H1 (cell line): ENCODE results near the gene CYP11A1. TPM values are rescaled to one million over a fixed set of nuclear protein-coding genes. Genes with fewer than 3 reads are reported as not detected.

Experiments used
- CTCF ChIA-PET: fragments of 300-600 bp; sonication (Branson Sonifier 250); formaldehyde crosslinking; loops from one replicate; lab custom pipeline; 2021; ENCODE audit not compliant: partially characterized antibody; lab: Charles Lee
- POLR2A ChIA-PET: fragments of 300-600 bp; sonication (Branson Sonifier 250); formaldehyde crosslinking; loops from one replicate; lab custom pipeline; 2021; ENCODE audit warnings: inconsistent platforms; ENCODE audit not compliant: partially characterized antibody; lab: Charles Lee
- DNase-seq, 2 experiments: peaks; one replicate each; pipeline versions ENCODE4 v3.0.0 to v3.0.0-alpha.2; 2010 to 2022; ENCODE audit warnings: low spot score in 2 of 2, low read depth in 1 of 2, mixed read lengths in 1 of 2
- FAIRE-seq: peaks from 2 replicates; lab custom pipeline; 2011; peaks lifted over from hg19 to GRCh38; lab: Jason Lieb, UNC
- H2AFZ ChIP-seq: 2 replicates; pipeline ENCODE4 v1.8.1; 2012; ENCODE audit warnings: low read length, inconsistent platforms
- H2AK5ac ChIP-seq: 2 replicates; pipeline ENCODE4 v1.6.1; 2013; ENCODE audit warnings: low read depth, low read length
- H2BK120ac ChIP-seq: replicated peaks from 2 replicates; pipeline ENCODE3; 2013; ENCODE audit warnings: low read depth, low read length, inconsistent platforms
- H2BK12ac ChIP-seq: 2 replicates; pipeline ENCODE4 v1.6.1; 2013; ENCODE audit warnings: low read depth, low read length
- H2BK15ac ChIP-seq: 2 replicates; pipeline ENCODE4 v1.6.1; 2013; ENCODE audit warnings: low read length
- H2BK20ac ChIP-seq: 2 replicates; pipeline ENCODE4 v1.6.1; 2013; ENCODE audit warnings: low read length
- H2BK5ac ChIP-seq: 2 replicates; pipeline ENCODE4 v1.6.1; 2013; ENCODE audit warnings: low read depth, low read length
- H3K14ac ChIP-seq: 2 replicates; pipeline ENCODE4 v1.6.1; 2013; ENCODE audit warnings: inconsistent platforms; ENCODE audit not compliant: insufficient read length
- H3K18ac ChIP-seq: 2 replicates; pipeline ENCODE4 v1.6.1; 2013; ENCODE audit warnings: low read length; ENCODE audit errors: extremely low read depth
- H3K23ac ChIP-seq: 2 replicates; pipeline ENCODE4 v1.6.1; 2013; ENCODE audit warnings: inconsistent platforms; ENCODE audit not compliant: insufficient read length
- H3K23me2 ChIP-seq: 2 replicates; pipeline ENCODE4 v1.6.1; 2013; ENCODE audit warnings: low read depth, low read length
- H3K27ac ChIP-seq: 2 replicates; pipeline ENCODE4 v1.6.1; 2011; ENCODE audit warnings: low read depth, low read length, inconsistent platforms
- H3K27me3 ChIP-seq, 4 experiments: replicated peaks in 1 of 4; 1 replicate in 1 of 4; 2 replicates in 3 of 4; pipeline versions ENCODE4 v1.6.1 to v1.8.1; 2011 to 2013; ENCODE audit warnings: low read length in 3 of 4, mild to moderate bottlenecking in 3 of 4, inconsistent platforms in 2 of 4, mixed read lengths in 2 of 4, moderate library complexity in 1 of 4; ENCODE audit not compliant: control insufficient read depth in 3 of 4, insufficient read depth in 3 of 4; ENCODE audit errors: extremely low read depth in 1 of 4
- H3K36me3 ChIP-seq, 4 experiments: 2 replicates each; pipeline versions ENCODE4 v1.6.1 to v1.8.1; 2011 to 2013; ENCODE audit warnings: mild to moderate bottlenecking in 4 of 4, low read length in 3 of 4, moderate library complexity in 2 of 4, control low read depth in 1 of 4, inconsistent platforms in 1 of 4; ENCODE audit not compliant: insufficient read depth in 4 of 4, control insufficient read depth in 2 of 4
- H3K4ac ChIP-seq: replicated peaks from 2 replicates; pipeline ENCODE3; 2013; ENCODE audit warnings: low read length, low read depth, mixed read lengths, inconsistent platforms; ENCODE audit not compliant: insufficient read length
- H3K4me1 ChIP-seq, 4 experiments: replicated peaks in 1 of 4; 1 replicate in 1 of 4; 2 replicates in 3 of 4; pipeline versions ENCODE4 v1.6.1 to v1.8.1; 2011 to 2013; ENCODE audit warnings: low read length in 3 of 4, inconsistent platforms in 2 of 4, mixed read lengths in 1 of 4; ENCODE audit not compliant: insufficient read depth in 4 of 4, control insufficient read depth in 3 of 4
- H3K4me2 ChIP-seq, 2 experiments: 2 replicates each; pipeline versions ENCODE4 v1.6.1 to v1.8.1; 2011 to 2013; ENCODE audit warnings: low read depth in 2 of 2, low read length in 2 of 2, control low read depth in 1 of 2, inconsistent platforms in 1 of 2, mild to moderate bottlenecking in 1 of 2; ENCODE audit not compliant: insufficient read depth in 1 of 2
- H3K4me3 ChIP-seq, 4 experiments: fragments of 200-600, 300-600 bp in 1 of 4; sonication (generic), shearing (Covaris generic), sonication (Bioruptor Twin) in 1 of 4; 2 replicates each; pipeline versions ENCODE4 v1.5.1 to v1.8.1; 2011 to 2016; ENCODE audit warnings: low read length in 4 of 4, low read depth in 3 of 4, control low read depth in 2 of 4, inconsistent platforms in 2 of 4, mild to moderate bottlenecking in 2 of 4, mixed read lengths in 1 of 4, moderate library complexity in 1 of 4; ENCODE audit not compliant: insufficient read depth in 2 of 4; ENCODE audit errors: extremely low read depth in 1 of 4
- H3K56ac ChIP-seq: replicated peaks from 2 replicates; pipeline ENCODE3; 2013; ENCODE audit warnings: low read depth, mild to moderate bottlenecking, mixed read lengths, low read length, inconsistent platforms; ENCODE audit not compliant: insufficient read length
- H3K79me1 ChIP-seq: 2 replicates; pipeline ENCODE4 v1.6.1; 2013; ENCODE audit warnings: low read depth, low read length, control low read depth
- H3K79me2 ChIP-seq, 2 experiments: 2 replicates each; pipeline versions ENCODE4 v1.6.1 to v1.8.1; 2012 to 2013; ENCODE audit warnings: low read length in 2 of 2, mild to moderate bottlenecking in 2 of 2, inconsistent platforms in 1 of 2; ENCODE audit not compliant: insufficient read depth in 2 of 2, control insufficient read depth in 1 of 2
- H3K9ac ChIP-seq, 4 experiments: replicated peaks in 1 of 4; 1 replicate in 1 of 4; 2 replicates in 3 of 4; pipeline versions ENCODE4 v1.6.1 to v1.8.1; 2011 to 2013; ENCODE audit warnings: low read depth in 3 of 4, low read length in 3 of 4, control low read depth in 2 of 4, mild to moderate bottlenecking in 2 of 4, moderate library complexity in 2 of 4, inconsistent platforms in 1 of 4; ENCODE audit errors: extremely low read depth in 1 of 4
- H3K9me3 ChIP-seq, 2 experiments: 2 replicates each; pipeline versions ENCODE4 v1.6.1 to v1.8.1; 2012 to 2013; ENCODE audit warnings: mild to moderate bottlenecking in 2 of 2, moderate library complexity in 2 of 2, control low read depth in 1 of 2, inconsistent platforms in 1 of 2, low read depth in 1 of 2, low read length in 1 of 2, mixed read lengths in 1 of 2; ENCODE audit not compliant: insufficient read depth in 2 of 2
- H4K20me1 ChIP-seq, 2 experiments: replicated peaks in 1 of 2; 2 replicates each; pipeline versions ENCODE3 to v1.8.1; 2011 to 2013; ENCODE audit warnings: inconsistent platforms in 2 of 2, low read length in 2 of 2, mild to moderate bottlenecking in 1 of 2; ENCODE audit not compliant: insufficient read depth in 2 of 2, control insufficient read depth in 1 of 2
- H4K5ac ChIP-seq: 2 replicates; pipeline ENCODE4 v1.6.1; 2013; ENCODE audit warnings: low read length, low read depth, mixed read lengths, inconsistent platforms; ENCODE audit not compliant: insufficient read length
- H4K8ac ChIP-seq: 2 replicates; pipeline ENCODE4 v1.8.0; 2013; ENCODE audit warnings: mild to moderate bottlenecking, moderate library complexity, low read length, inconsistent platforms; ENCODE audit not compliant: insufficient read depth; ENCODE audit errors: extremely low read depth
- H4K91ac ChIP-seq: replicated peaks from 2 replicates; pipeline ENCODE3; 2013; ENCODE audit warnings: low read length, mixed read lengths, inconsistent platforms; ENCODE audit not compliant: insufficient read length
- ATF2 ChIP-seq: IDR thresholded peaks from 2 replicates; pipeline ENCODE4 v1.6.1; 2012; ENCODE audit warnings: low read length, inconsistent platforms
- CTCF ChIP-seq, 3 experiments: IDR thresholded peaks; 1 replicate in 2 of 3; 2 replicates in 1 of 3; pipeline versions ENCODE4 v1.5.1 to v1.6.1; 2011; ENCODE audit warnings: low read length in 3 of 3, mild to moderate bottlenecking in 3 of 3, inconsistent platforms in 2 of 3, low read depth in 1 of 3, moderate library complexity in 1 of 3; ENCODE audit not compliant: insufficient read depth in 1 of 3; ENCODE audit errors: control extremely low read depth in 1 of 3
- E2F6 ChIP-seq: IDR thresholded peaks from 2 replicates; pipeline ENCODE4 v1.6.1; 2012; ENCODE audit warnings: inconsistent platforms
- FOSL1 ChIP-seq: IDR thresholded peaks from 2 replicates; pipeline ENCODE4 v1.6.1; 2011; ENCODE audit warnings: mild to moderate bottlenecking, low read depth, low read length, moderate library complexity; ENCODE audit not compliant: insufficient read depth
- KDM5A ChIP-seq: fragments of 200-600 bp; IDR thresholded peaks from 2 replicates; pipeline ENCODE4 v1.7.1; 2012; ENCODE audit warnings: mild to moderate bottlenecking, low read length, inconsistent platforms, mixed read lengths
- PHF8 ChIP-seq: fragments of 200-600 bp; sonication (generic); conservative IDR thresholded peaks from 2 replicates; pipeline ENCODE4 v1.7.1; 2012; ENCODE audit warnings: low read depth, mild to moderate bottlenecking, inconsistent platforms, low read length, moderate library complexity
- RBBP5 ChIP-seq: IDR thresholded peaks from 2 replicates; pipeline ENCODE4 v1.7.1; 2012; ENCODE audit warnings: low read depth, mild to moderate bottlenecking, inconsistent platforms, low read length, moderate library complexity, borderline replicate concordance
- YY1 ChIP-seq: IDR thresholded peaks from 2 replicates; pipeline ENCODE4 v1.6.1; 2011; ENCODE audit warnings: low read depth, mild to moderate bottlenecking, low read length
- WGBS, 2 experiments: shearing (Covaris generic) in 1 of 2; methylation state at CpG; one replicate each; pipeline versions ENCODE4 v1.1.6 to v1.1.7; 2013 to 2015; ENCODE audit warnings: low lambda C conversion rate in 2 of 2, mixed read lengths in 2 of 2, inconsistent platforms in 1 of 2, low coverage in 1 of 2, missing lambda C conversion rate in 1 of 2; ENCODE audit not compliant: insufficient replicate concordance in 2 of 2, insufficient coverage in 1 of 2, insufficient read length in 1 of 2; ENCODE audit errors: extremely low coverage in 1 of 2, missing lambda C conversion rate in 1 of 2; 5-methylcytosine and 5-hydroxymethylcytosine counted together
- polyA plus RNA-seq, 7 experiments: library from polyadenylated mRNA; depleted of rRNA in 3 of 7; stranded (reverse) in 5 of 7; unstranded in 2 of 7; fragments of >200 nt in 5 of 7; fragments of 200-250 nt in 2 of 7; gene quantifications; 1 replicate in 5 of 7; 2 replicates in 1 of 7; 4 replicates in 1 of 7; pipeline versions ENCODE4 v1.2.1 to v1.2.3, GENCODE V29; 2011 to 2013; ENCODE audit warnings: missing spikeins in 2 of 7, mixed read lengths in 2 of 7
- total RNA-seq: library from RNA; stranded (reverse); fragmentation: NEBNext Ultra II Directional; extraction: Animal tissue kit (Norgen Biotek cat#: 25700); gene quantifications from 2 replicates; pipeline ENCODE4 v1.2.1, GENCODE V29; 2021

Gene CYP11A1
- total and polyA plus RNA-seq, 2 of the 8 experiments (the other 6 are each of a cell fraction or from before 2014, with no cell fraction given) = 1.9 to 7.2 TPM

GRCh38 chr15:74410502-74410901 lies 43.1 kb upstream of the CYP11A1 start:
- DNase-seq = no peak
- Histone ChIP-seq H3K4ac (no peak overlapping the region), H4K5ac (no peak overlapping the region), H3K36me3 (peaks cover 0 to 6% (median 3%) of the 10 kb centered on the region in 4 experiments; a peak in 5 of 8 replicates), H3K14ac (no peak overlapping the region), H3K9ac (no peak overlapping the region), H3K18ac (no peak overlapping the region), H2BK20ac (no peak overlapping the region), H3K4me3 (no peak overlapping the region), H2BK12ac (no peak overlapping the region), H3K9me3 (no peaks in the 10 kb centered on the region), H2BK15ac (no peak overlapping the region), H3K4me1 (peaks cover 0 to 10% (median 3%) of the 10 kb centered on the region in 4 experiments; a peak in 5 of 7 replicates), H4K91ac (no peak overlapping the region), H3K79me2 (no peaks in the 10 kb centered on the region), H3K27me3 (no peaks in the 10 kb centered on the region; a peak in 1 of 7 replicates), H2BK120ac (no peak overlapping the region), H3K56ac (no peak overlapping the region), H4K20me1 (peaks cover 0 to 3% of the 10 kb centered on the region in 2 experiments), H3K4me2 (no peak overlapping the region), H3K23me2 (no peaks in the 10 kb centered on the region), H2AK5ac (no peak overlapping the region), H2BK5ac (no peak overlapping the region), H2AFZ (no peak overlapping the region), H3K79me1 (no peaks in the 10 kb centered on the region), H3K23ac (no peak overlapping the region), H4K8ac (no peak overlapping the region), H3K27ac (no peak overlapping the region)
- WGBS, 2 experiments = 96% methylated on average over 18 of the region's 18 CpGs; no CpG with 5 or more reads in 1 of the 2 experiments
- POLR2A ChIA-PET = interaction anchor here (1.4 to 2.4 kb wide), 3 partner anchors 10 to 50 kb away, joined by 3 to 5 read pairs (median 5); partner anchors contain the start of gene UBL7
- FAIRE-seq = no peak
- CTCF ChIA-PET = interaction anchor here (1.1 to 5.5 kb wide), 11 partner anchors 9 to 79 kb away, joined by 3 to 30 read pairs (median 10); no protein-coding TSS in a partner anchor
- TF ChIP-seq PHF8 = no peak
- no peak for TF ChIP-seq KDM5A
- TF ChIP-seq E2F6 = no peak
- no peak for TF ChIP-seq ATF2
- no peak for TF ChIP-seq RBBP5
- no peak for TF ChIP-seq FOSL1
- no peak for TF ChIP-seq YY1
- no peak for TF ChIP-seq CTCF (IDR thresholded peaks at IDR 0.05; ENCODE audit: control extremely low read depth in 1 of 3, insufficient read depth in 1 of 3, low read depth in 1 of 3, low read length in 3 of 3)
